WI38 (cell line): ENCODE measurements around the gene RBMS3.
"Not testable (repeated sequence)": the region's sequence is repeated elsewhere in the genome, so short reads cannot be mapped to it uniquely, and the experiment has no call there.

Experiments
- H3K4me3 ChIP-seq: 2 replicates; pipeline ENCODE4 v1.5.1; 2011; ENCODE audit warnings: low read depth, mild to moderate bottlenecking, control low read depth, low read length
- CTCF ChIP-seq: IDR thresholded peaks from 2 replicates; pipeline ENCODE4 v1.5.1; 2012; ENCODE audit warnings: low read depth, mild to moderate bottlenecking, control low read depth, low read length

The RBMS3 gene

GRCh38 chr3:29514170-29514569, 233.3 kb downstream of the RBMS3 start:
- TF ChIP-seq CTCF, result no peak
- no peak overlapping the region for H3K4me3 ChIP-seq

- no peak for TF ChIP-seq CTCF
- H3K4me3 ChIP-seq, result no peak overlapping the region
Observed at GRCh38 chr3:29514912-29515311, 234.0 kb downstream of the RBMS3 start.

- TF ChIP-seq CTCF, result no peak
Observed at GRCh38 chr3:29515451-29515850, 234.6 kb downstream of the RBMS3 start.

GRCh38 chr3:29516164-29516563, 235.3 kb downstream of the RBMS3 start:
- TF ChIP-seq CTCF, result no peak
- H3K4me3 ChIP-seq, result no peak overlapping the region

More at GRCh38 chr3:29515451-29515850, 234.6 kb downstream of the RBMS3 start:
- H3K4me3 ChIP-seq, result no peak overlapping the region

- no peak overlapping the region for H3K4me3 ChIP-seq
- no peak for TF ChIP-seq CTCF
Observed at GRCh38 chr3:29520764-29521163, 239.9 kb downstream of the RBMS3 start.

- no peak for TF ChIP-seq CTCF
- no peak overlapping the region for H3K4me3 ChIP-seq
Observed at GRCh38 chr3:29521293-29521692, 240.4 kb downstream of the RBMS3 start.

- no peak overlapping the region for H3K4me3 ChIP-seq
- no peak for TF ChIP-seq CTCF
Observed at GRCh38 chr3:29521751-29522150, 240.9 kb downstream of the RBMS3 start.

GRCh38 chr3:29524433-29524832, 243.6 kb downstream of the RBMS3 start:
- H3K4me3 ChIP-seq, result not testable (repeated sequence)
